H1 (cell line): ENCODE results near the gene CAPN8.

Experiments
- ASH2L ChIP-seq: fragments of 200-600, 300-600 bp; sonication (generic); IDR thresholded peaks from one replicate; pipeline ENCODE4 v1.7.1; 2017; ENCODE audit warnings: low read length
- CBX8 ChIP-seq: fragments of 300-800, 300-1000 bp; sonication (generic); IDR thresholded peaks from 2 replicates; pipeline ENCODE4 v1.7.1; 2016; ENCODE audit warnings: low read depth, low read length, borderline replicate concordance
- CREB1 ChIP-seq: IDR thresholded peaks from 2 replicates; pipeline ENCODE4 v1.6.1; 2012; ENCODE audit warnings: inconsistent platforms
- CTCF ChIP-seq, 3 experiments: IDR thresholded peaks; 1 replicate in 2 of 3; 2 replicates in 1 of 3; pipeline versions ENCODE4 v1.5.1 to v1.6.1; 2011; ENCODE audit warnings: low read length in 3 of 3, mild to moderate bottlenecking in 3 of 3, inconsistent platforms in 2 of 3, low read depth in 1 of 3, moderate library complexity in 1 of 3; ENCODE audit not compliant: insufficient read depth in 1 of 3; ENCODE audit errors: control extremely low read depth in 1 of 3
- EZH2 ChIP-seq: fragments of 200-600 bp; sonication (generic); IDR thresholded peaks from 2 replicates; pipeline ENCODE4 v1.7.1; 2012; ENCODE audit warnings: low read depth, mild to moderate bottlenecking, moderate library complexity, low read length, inconsistent platforms; ENCODE audit not compliant: severe bottlenecking
- HDAC6 ChIP-seq: IDR thresholded peaks from one replicate; pipeline ENCODE4 v1.7.1; 2012; ENCODE audit warnings: low read depth, mild to moderate bottlenecking, inconsistent platforms, low read length, moderate library complexity
- PHF8 ChIP-seq: fragments of 200-600 bp; sonication (generic); conservative IDR thresholded peaks from 2 replicates; pipeline ENCODE4 v1.7.1; 2012; ENCODE audit warnings: low read depth, mild to moderate bottlenecking, inconsistent platforms, low read length, moderate library complexity
- POLR2A ChIP-seq, 2 experiments: IDR thresholded peaks; 1 replicate in 1 of 2; 2 replicates in 1 of 2; pipeline ENCODE4 v1.6.1; 2011; ENCODE audit warnings: low read depth in 2 of 2, low read length in 2 of 2, mild to moderate bottlenecking in 2 of 2; ENCODE audit errors: control extremely low read depth in 1 of 2
- POLR2AphosphoS5 ChIP-seq: IDR thresholded peaks from 2 replicates; pipeline ENCODE4 v1.6.1; 2011; ENCODE audit warnings: low read depth, low read length
- RAD21 ChIP-seq, 2 experiments: IDR thresholded peaks in 1 of 2; conservative IDR thresholded peaks in 1 of 2; 2 replicates each; pipeline ENCODE4 v1.6.1; 2011; ENCODE audit warnings: low read depth in 2 of 2, low read length in 2 of 2, improper control_type of control experiment in 1 of 2, inconsistent platforms in 1 of 2, mild to moderate bottlenecking in 1 of 2, moderate library complexity in 1 of 2
- RFX5 ChIP-seq: IDR thresholded peaks from 2 replicates; pipeline ENCODE4 v1.6.1; 2011; ENCODE audit warnings: low read depth, low read length, improper control_type of control experiment, borderline replicate concordance
- USF2 ChIP-seq: IDR thresholded peaks from 2 replicates; pipeline ENCODE4 v1.6.1; 2011; ENCODE audit warnings: low read length, improper control_type of control experiment
- YY1 ChIP-seq: IDR thresholded peaks from 2 replicates; pipeline ENCODE4 v1.6.1; 2011; ENCODE audit warnings: low read depth, mild to moderate bottlenecking, low read length
- TF ChIP-seq, protein P1 (sequence below): IDR thresholded peaks from 2 replicates; pipeline ENCODE4 v1.6.1; 2011; ENCODE audit warnings: low read depth, mild to moderate bottlenecking, low read length; ENCODE audit not compliant: insufficient read depth

DNA sequence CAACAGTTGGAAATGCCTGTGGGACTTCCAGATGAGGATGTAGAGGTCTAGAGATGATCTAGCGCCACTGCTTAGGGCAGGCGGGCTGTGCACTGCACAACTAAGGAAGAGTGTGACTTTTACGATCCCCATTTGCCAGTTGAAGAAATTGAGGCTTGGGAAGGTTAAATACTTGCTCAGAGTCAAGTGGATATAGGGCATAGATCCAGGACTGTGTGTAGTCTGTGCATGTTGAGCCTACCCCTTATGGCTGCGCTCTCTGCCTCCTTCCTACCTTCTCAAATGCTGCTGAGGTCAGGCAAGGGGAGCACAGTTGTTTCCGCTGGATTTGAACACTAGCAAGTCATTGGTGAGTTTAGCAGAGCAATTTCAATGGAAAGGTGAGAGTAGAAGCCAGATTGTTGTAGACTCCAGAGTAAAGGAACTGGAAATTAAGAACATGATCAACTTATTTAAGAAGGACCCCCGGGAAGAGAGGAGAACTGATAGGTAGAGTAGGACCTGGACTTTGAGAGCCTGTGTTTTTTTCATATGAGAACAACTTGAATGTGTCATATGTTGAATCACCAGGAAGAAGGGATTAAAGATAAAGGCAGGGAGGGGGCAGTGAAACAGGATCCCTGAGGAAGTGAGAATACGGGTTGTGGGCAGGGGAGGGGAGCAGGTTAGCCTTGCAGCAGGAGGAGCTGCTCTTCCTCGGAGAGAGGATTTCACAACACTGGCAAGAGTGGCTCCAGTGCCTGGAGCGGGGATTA is 49.5 kb upstream of the CAPN8 start:
- TF ChIP-seq RFX5 = no peak
- no peak for TF ChIP-seq CREB1
- no peak for TF ChIP-seq CBX8
- TF ChIP-seq POLR2A (IDR thresholded peaks at IDR 0.05; ENCODE audit: control extremely low read depth in 1 of 2, low read depth in 2 of 2, low read length in 2 of 2) = no peak
- TF ChIP-seq HDAC6 = no peak
- no peak for TF ChIP-seq POLR2AphosphoS5
- TF ChIP-seq CTCF (IDR thresholded peaks at IDR 0.05; ENCODE audit: control extremely low read depth in 1 of 3, insufficient read depth in 1 of 3, low read depth in 1 of 3, low read length in 3 of 3) = no peak
- TF ChIP-seq RAD21 (IDR thresholded peaks at IDR 0.05 in 1 of 2, conservative IDR thresholded peaks at IDR 0.05 in 1 of 2; ENCODE audit: low read depth in 2 of 2, low read length in 2 of 2) = no peak
- TF ChIP-seq EZH2 = no peak
- no peak for TF ChIP-seq PHF8
- TF ChIP-seq ASH2L = no peak
- no peak for TF ChIP-seq USF2
- no peak for TF ChIP-seq YY1
- TF ChIP-seq, protein P1, sequence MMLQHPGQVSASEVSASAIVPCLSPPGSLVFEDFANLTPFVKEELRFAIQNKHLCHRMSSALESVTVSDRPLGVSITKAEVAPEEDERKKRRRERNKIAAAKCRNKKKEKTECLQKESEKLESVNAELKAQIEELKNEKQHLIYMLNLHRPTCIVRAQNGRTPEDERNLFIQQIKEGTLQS = no peak
